Mucosa of descending colon (tissue), 3 donors: ENCODE measurements around the gene SPATA32. TPM values are rescaled to one million over a fixed set of nuclear protein-coding genes. Genes with fewer than 3 reads are reported as not detected.

Experiments used
- ATAC-seq: fragments of 200-7000 bp; cut with Tn5 transposase; one replicate; pipeline ENCODE4 v1.9.1; 2020; ENCODE audit warnings: mild to moderate bottlenecking, moderate library complexity
- DNase-seq, 3 donors: peaks; one replicate each; pipeline ENCODE4 v3.0.0-alpha.2; 2020
- H3K36me3 ChIP-seq: fragments of 200-600 bp; one replicate; pipeline ENCODE4 v1.8.0; 2021; ENCODE audit warnings: low read depth, mild to moderate bottlenecking
- H3K4me1 ChIP-seq: fragments of 200-600 bp; one replicate; pipeline ENCODE4 v1.8.0; 2021; ENCODE audit warnings: low read depth, mild to moderate bottlenecking
- H3K4me3 ChIP-seq: fragments of 200-600 bp; one replicate; pipeline ENCODE4 v1.8.0; 2021; ENCODE audit warnings: mild to moderate bottlenecking
- H3K9me3 ChIP-seq: fragments of 200-600 bp; one replicate; pipeline ENCODE4 v1.8.0; 2021; ENCODE audit warnings: mild to moderate bottlenecking
- intact Hi-C, 2 donors: fragments of 100-400 bp; cut with DNase I in 1 of 2; cut with micrococcal nuclease in 1 of 2; formaldehyde crosslinking; loops; one replicate each; pipeline versions ENCODE4 v1.11.0 to v1.11.1; 2022; cut with DNase I, micrococcal nuclease
- total RNA-seq, 3 donors: library from RNA; stranded (reverse); fragmentation: NEBNext Ultra II Directional in 2 of 3; extraction: Animal tissue kit (Norgen Biotek cat#: 25700) in 2 of 3; gene quantifications; one replicate each; pipeline versions ENCODE4 v1.2.1 to v1.2.4, GENCODE V29; 2021 to 2023
- TF ChIP-seq, protein P1 (sequence below): fragments of 200-600 bp; IDR thresholded peaks from one replicate; pipeline ENCODE4 v1.8.0; 2022; ENCODE audit warnings: antibody characterized with exemption, mild to moderate bottlenecking
- donor health status: DM: no; HTN: no; CAD: no; lungs with moderate emphysema.
- donor health status: DM: no; HTN: no; CAD: no.
- donor health status: DM: no; HTN: yes; CAD: no.

Gene SPATA32
- total RNA-seq, 3 donors from 2014 or later = 0.19 to 0.22 TPM; not detected in 1

DNA sequence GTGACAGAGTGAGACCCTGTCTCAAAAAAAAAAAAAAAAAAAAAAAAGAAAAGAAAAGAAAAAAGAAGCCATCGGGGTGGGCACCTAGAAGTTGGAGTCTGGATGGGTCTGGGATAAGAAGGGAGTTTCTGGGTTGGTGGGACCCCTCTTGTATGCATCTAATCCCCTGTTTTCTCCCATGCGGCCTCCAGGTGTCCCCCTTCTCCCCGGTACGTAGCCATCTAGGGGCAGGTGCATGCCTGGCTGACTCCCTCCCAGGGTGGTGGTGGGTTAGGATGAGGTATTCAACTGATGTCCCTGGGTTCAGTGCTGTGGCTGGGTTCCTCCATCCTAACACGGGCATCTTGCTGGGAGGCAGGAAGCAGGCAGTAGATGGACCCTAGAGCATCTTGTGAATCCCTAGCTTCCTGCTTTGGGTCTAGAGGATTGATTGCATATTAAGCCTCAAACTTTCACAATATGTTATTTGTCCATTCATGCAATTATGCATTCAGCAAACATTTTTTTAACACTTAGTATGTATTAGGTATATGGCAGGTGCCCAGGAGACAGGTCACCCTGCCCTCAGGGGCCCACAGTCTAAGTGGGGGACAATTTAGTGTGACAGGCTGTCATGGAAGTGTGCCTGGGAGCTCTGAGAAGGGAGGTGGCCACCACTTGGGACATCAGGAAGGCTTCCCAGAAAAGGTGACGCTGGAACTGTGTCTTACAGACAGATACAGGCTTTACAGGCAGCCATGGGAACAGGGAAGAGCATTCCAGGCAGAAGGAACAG, 27.1 kb downstream of the SPATA32 start:
- H3K4me1 ChIP-seq = peaks cover 4% of the 10 kb centered on the region
- H3K4me3 ChIP-seq = no peak overlapping the region
- ATAC-seq (peak; percentile 25), DNase-seq (peak in 1 of 3 donors; percentile 14)
- H3K9me3 ChIP-seq = no peaks in the 10 kb centered on the region
- no peaks in the 10 kb centered on the region for H3K36me3 ChIP-seq
- intact Hi-C loops = no loop called here
- TF ChIP-seq, protein P1, sequence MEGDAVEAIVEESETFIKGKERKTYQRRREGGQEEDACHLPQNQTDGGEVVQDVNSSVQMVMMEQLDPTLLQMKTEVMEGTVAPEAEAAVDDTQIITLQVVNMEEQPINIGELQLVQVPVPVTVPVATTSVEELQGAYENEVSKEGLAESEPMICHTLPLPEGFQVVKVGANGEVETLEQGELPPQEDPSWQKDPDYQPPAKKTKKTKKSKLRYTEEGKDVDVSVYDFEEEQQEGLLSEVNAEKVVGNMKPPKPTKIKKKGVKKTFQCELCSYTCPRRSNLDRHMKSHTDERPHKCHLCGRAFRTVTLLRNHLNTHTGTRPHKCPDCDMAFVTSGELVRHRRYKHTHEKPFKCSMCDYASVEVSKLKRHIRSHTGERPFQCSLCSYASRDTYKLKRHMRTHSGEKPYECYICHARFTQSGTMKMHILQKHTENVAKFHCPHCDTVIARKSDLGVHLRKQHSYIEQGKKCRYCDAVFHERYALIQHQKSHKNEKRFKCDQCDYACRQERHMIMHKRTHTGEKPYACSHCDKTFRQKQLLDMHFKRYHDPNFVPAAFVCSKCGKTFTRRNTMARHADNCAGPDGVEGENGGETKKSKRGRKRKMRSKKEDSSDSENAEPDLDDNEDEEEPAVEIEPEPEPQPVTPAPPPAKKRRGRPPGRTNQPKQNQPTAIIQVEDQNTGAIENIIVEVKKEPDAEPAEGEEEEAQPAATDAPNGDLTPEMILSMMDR = no peak

DNA sequence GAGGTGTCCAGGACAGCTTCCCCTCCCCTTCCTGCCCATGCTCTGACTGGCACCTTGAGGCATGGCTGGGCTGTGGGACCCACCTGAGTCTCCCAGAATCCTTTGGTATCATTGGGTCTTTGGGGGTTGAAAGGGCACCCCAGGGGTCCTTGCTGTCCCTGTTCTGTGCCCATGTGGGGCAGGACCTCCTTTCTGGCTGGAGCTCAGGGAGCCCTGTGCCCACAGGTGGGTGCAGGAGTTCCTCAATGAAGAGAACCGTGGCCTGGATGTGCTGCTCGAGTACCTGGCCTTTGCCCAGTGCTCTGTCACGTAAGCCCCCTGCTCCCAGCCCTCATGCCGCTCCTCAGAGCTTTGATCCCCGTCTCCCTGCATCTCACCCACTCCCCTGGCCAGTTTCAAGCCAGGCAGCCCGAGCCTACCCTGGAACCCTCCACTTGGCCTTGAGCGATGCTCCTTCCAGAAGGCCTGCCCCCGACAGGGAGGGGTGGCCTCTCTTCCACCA, 28.4 kb downstream of the SPATA32 start:
- no peak for ATAC-seq
- peaks cover 9% of the 10 kb centered on the region for H3K4me1 ChIP-seq
- intact Hi-C loops = no loop called here
- no peak for DNase-seq
- TF ChIP-seq, protein P1 = no peak
- no peaks in the 10 kb centered on the region for H3K9me3 ChIP-seq
- no peak overlapping the region for H3K4me3 ChIP-seq
- H3K36me3 ChIP-seq = no peaks in the 10 kb centered on the region

DNA sequence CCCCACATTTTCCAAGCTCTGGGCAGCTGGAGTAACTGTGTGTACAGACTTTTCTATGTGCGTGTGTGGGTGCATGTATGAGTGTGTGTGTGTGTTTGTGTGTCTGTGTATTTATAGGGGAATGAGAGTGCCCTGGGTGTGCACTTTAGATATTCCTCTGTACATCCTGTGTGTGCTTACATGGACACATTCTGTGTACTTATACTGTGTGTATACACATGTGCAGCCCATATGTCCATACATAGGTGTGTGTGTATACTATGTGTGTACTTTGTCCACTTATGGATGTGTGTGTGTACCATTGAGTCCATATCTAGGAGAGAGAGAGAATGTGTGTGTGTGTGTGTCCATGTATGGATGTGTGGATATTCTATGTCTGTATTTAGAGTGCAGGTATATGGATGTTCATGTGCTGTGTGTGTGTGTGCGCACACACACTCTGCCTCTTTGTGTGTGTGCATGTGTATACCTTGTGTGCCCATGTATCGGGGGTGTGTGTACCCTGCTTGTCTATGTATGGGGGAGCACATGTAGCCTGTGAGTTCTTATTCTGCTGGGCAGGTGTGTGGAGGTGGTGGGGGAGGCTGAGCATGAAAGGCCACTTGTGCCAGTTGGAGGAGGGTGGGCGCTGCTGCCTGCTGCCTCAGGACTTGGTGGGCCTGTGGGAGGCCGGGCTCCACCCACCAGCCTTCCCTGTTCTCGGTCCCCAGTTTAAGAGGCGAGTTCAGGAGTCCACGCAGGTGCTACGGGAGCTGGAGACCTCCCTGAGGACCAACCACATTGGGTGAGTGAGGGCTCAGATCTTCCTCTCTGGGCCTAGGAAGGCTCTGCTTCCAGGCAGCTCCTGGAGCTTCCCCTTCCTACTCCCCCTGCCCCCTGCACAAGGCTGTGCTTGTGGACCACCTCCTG, 29.1 kb downstream of the SPATA32 start:
- ATAC-seq = no peak

DNA sequence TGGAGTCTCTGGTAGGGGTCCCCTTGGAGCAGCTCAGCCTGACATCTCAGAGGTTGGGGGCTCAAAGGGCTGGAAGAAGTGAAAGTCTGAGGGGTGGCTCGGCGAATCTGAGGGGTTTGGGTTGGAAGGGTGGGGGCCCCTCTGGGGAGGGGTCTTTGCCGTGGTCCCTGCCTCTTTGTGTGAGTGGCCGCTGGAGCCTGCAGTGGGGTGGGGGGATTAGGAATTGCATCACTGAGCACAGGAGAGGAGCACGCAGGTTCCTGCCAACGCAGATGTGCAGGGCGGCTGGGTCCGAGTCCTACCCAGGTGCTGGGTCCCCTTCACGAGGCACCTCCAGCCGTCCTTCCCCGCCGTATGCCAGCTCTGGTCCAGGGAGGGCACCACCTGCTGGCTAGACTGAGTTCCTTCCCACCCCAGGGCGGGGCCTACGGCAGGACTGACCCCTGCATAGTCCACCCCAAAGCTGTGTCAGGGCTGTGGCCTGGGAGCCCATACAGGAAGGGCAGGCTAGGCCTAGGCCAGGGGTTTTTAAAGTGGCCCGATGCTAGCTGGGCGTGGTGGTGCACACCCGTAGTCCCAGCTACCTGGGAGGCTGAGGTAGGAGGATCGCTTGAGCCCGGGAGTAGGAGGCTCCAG, 30.3 kb downstream of the SPATA32 start:
- Histone ChIP-seq H3K4me3 (no peak overlapping the region), H3K4me1 (peaks cover 15% of the 10 kb centered on the region), H3K36me3 (no peaks in the 10 kb centered on the region), H3K9me3 (no peaks in the 10 kb centered on the region)
- intact Hi-C loops = no loop called here
- ATAC-seq (peak; percentile 10), DNase-seq (peak in 1 of 3 donors; percentile 50)
- TF ChIP-seq, protein P1 = no peak

More for the DNA sequence above, 29.1 kb downstream of the SPATA32 start:
- Histone ChIP-seq H3K9me3 (no peaks in the 10 kb centered on the region), H3K4me3 (no peak overlapping the region), H3K4me1 (peaks cover 13% of the 10 kb centered on the region), H3K36me3 (no peaks in the 10 kb centered on the region)
- no peak for DNase-seq
- TF ChIP-seq, protein P1 = no peak
- intact Hi-C loops = no loop called here

DNA sequence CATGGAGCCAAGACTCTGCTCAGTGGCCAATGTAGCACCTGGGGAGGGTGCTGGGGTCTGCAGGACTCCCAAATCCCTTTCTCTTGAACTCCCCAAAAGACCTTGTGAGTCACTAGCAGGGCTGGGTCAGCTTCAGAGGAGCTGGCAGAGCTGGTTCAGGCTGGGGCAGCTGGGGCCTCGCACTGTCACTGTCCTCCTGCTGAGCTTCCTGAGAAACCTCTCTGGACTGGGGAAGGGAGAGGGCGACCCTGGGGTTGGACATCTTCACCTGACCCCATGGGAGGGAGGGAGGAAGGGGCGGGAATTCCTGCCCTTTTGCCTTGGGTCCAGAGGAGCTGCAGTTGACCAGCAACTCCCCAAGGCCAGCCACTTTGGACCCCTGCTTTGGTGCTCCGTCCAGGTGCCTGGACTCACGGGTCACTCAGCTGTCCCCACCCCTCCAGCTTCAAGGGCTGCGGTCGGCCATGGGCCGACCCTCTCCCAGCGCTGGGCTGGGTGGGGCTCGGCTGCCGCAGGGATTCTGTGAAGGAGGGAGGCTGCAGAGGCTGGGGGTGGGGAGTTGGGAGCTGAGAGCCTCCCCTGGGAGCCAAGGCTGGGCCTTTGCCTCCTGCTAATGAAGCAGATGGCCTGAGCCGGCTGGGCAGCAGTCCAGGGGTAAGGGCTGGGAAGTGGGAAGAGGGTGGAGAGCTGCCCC, 31.0 kb downstream of the SPATA32 start:
- Histone ChIP-seq H3K9me3 (no peaks in the 10 kb centered on the region), H3K4me1 (peaks cover 16% of the 10 kb centered on the region), H3K36me3 (no peaks in the 10 kb centered on the region), H3K4me3 (no peak overlapping the region)
- peak in 1 of 3 donors; percentile 15 for DNase-seq
- intact Hi-C loops = no loop called here
- ATAC-seq = no peak
- TF ChIP-seq, protein P1 = no peak
